ENCODE data around the gene MSRB1.
"Not testable (repeated sequence)": the region's sequence is repeated elsewhere in the genome, so short reads cannot be mapped to it uniquely, and the experiment has no call there.

MSRB1 gene

GRCh38 chr16:1914988-1915387 is 28.0 kb downstream of the MSRB1 start:
- DNase-seq: no peak

GRCh38 chr16:1914084-1914608 is 28.9 kb downstream of the MSRB1 start:
- no peak for DNase-seq

- DNase-seq: no peak
Measured at GRCh38 chr16:1913327-1914083, 29.5 kb downstream of the MSRB1 start.

- no peak for DNase-seq
Measured at GRCh38 chr16:1912215-1912543, 30.8 kb downstream of the MSRB1 start.

- no peak for DNase-seq
Measured at GRCh38 chr16:1911467-1912214, 31.4 kb downstream of the MSRB1 start.

- DNase-seq: no peak
Measured at GRCh38 chr16:1909561-1910231, 33.3 kb downstream of the MSRB1 start.

- DNase-seq: no peak
Measured at GRCh38 chr16:1908983-1909382, 34.0 kb downstream of the MSRB1 start.

- no peak for DNase-seq
Measured at GRCh38 chr16:1908184-1908583, 34.8 kb downstream of the MSRB1 start.

GRCh38 chr16:1907226-1907860 is 35.7 kb downstream of the MSRB1 start:
- DNase-seq: no peak

- DNase-seq: no peak
Measured at GRCh38 chr16:1906846-1907165, 36.2 kb downstream of the MSRB1 start.

- DNase-seq: no peak
Measured at GRCh38 chr16:1906055-1906845, 36.7 kb downstream of the MSRB1 start.

GRCh38 chr16:1903845-1904840 is 38.9 kb downstream of the MSRB1 start:
- no peak for DNase-seq

GRCh38 chr16:1903220-1903574 is 39.8 kb downstream of the MSRB1 start:
- no peak for DNase-seq

GRCh38 chr16:1902547-1903219 is 40.3 kb downstream of the MSRB1 start:
- DNase-seq: no peak

- no peak for DNase-seq
Measured at GRCh38 chr16:1900452-1900774, 42.6 kb downstream of the MSRB1 start.

- DNase-seq: no peak
Measured at GRCh38 chr16:1899641-1900451, 43.2 kb downstream of the MSRB1 start.

GRCh38 chr16:1897692-1898091 is 45.3 kb downstream of the MSRB1 start:
- DNase-seq: not testable (repeated sequence)

GRCh38 chr16:1895949-1896675 is 46.9 kb downstream of the MSRB1 start:
- DNase-seq: no peak

GRCh38 chr16:1895068-1895467 is 47.9 kb downstream of the MSRB1 start:
- no peak for DNase-seq
